Loucy (cell line): ENCODE data around the gene NDE1.
A peak's percentile ranks its signal among the peaks of the same experiment; 100 is the strongest.

Experiments used
- H2AFZ ChIP-seq: fragments of 200-600 bp; sonication (generic); 2 replicates; pipeline ENCODE4 v1.6.0; 2016; ENCODE audit warnings: antibody characterized with exemption, mild to moderate bottlenecking, low read length, moderate library complexity
- H3F3A ChIP-seq: fragments of 200-600 bp; 2 replicates; pipeline ENCODE4 v1.6.0; 2016; ENCODE audit warnings: antibody characterized with exemption, low read depth, mild to moderate bottlenecking
- H3K27me3 ChIP-seq: fragments of 200-600 bp; sonication (generic); 2 replicates; pipeline ENCODE4 v1.6.1; 2014; ENCODE audit warnings: low read length, mild to moderate bottlenecking; ENCODE audit not compliant: insufficient read depth, poor library complexity, severe bottlenecking
- H3K36me3 ChIP-seq: fragments of 200-600 bp; sonication (generic); 2 replicates; pipeline ENCODE4 v1.6.1; 2016; ENCODE audit warnings: low read length; ENCODE audit not compliant: insufficient read depth
- H3K4me1 ChIP-seq: fragments of 200-600 bp; sonication (generic); 2 replicates; pipeline ENCODE4 v1.5.1; 2014; ENCODE audit warnings: low read length, mild to moderate bottlenecking; ENCODE audit not compliant: insufficient read depth, poor library complexity, severe bottlenecking
- H3K4me2 ChIP-seq: fragments of 200-600 bp; sonication (generic); 2 replicates; pipeline ENCODE4 v1.6.0; 2014; ENCODE audit warnings: antibody characterized with exemption, low read length, low read depth, mild to moderate bottlenecking; ENCODE audit not compliant: poor library complexity, severe bottlenecking
- H3K4me3 ChIP-seq: fragments of 200-600 bp; sonication (generic); 2 replicates; pipeline ENCODE4 v1.5.1; 2014; ENCODE audit warnings: low read length, mild to moderate bottlenecking, mixed read lengths; ENCODE audit not compliant: poor library complexity, severe bottlenecking
- H3K79me2 ChIP-seq: fragments of 200-600 bp; sonication (generic); 2 replicates; pipeline ENCODE4 v1.6.1; 2014; ENCODE audit warnings: low read length; ENCODE audit not compliant: insufficient read depth
- H3K9ac ChIP-seq: fragments of 200-600 bp; sonication (generic); 2 replicates; pipeline ENCODE4 v1.6.0; 2014; ENCODE audit warnings: mild to moderate bottlenecking, low read depth, low read length, moderate library complexity; ENCODE audit not compliant: poor library complexity, severe bottlenecking
- H3K9me2 ChIP-seq: fragments of 200-600 bp; sonication (generic); replicated peaks from 2 replicates; pipeline ENCODE4 v1.6.1; 2016; ENCODE audit warnings: low read depth, low read length, mixed read lengths
- H3K9me3 ChIP-seq: fragments of 200-600 bp; sonication (generic); 2 replicates; pipeline ENCODE4 v1.6.1; 2014; ENCODE audit warnings: mild to moderate bottlenecking, antibody characterized with exemption, low read length, low read depth; ENCODE audit not compliant: insufficient read depth
- H4K20me1 ChIP-seq: fragments of 200-600 bp; sonication (generic); 2 replicates; pipeline ENCODE4 v1.6.0; 2014; ENCODE audit warnings: antibody characterized with exemption, low read length, mild to moderate bottlenecking; ENCODE audit not compliant: insufficient read depth, poor library complexity, severe bottlenecking
- EZH2phosphoT487 ChIP-seq: fragments of 200-600 bp; IDR thresholded peaks from 2 replicates; pipeline ENCODE4 v1.6.1; 2018; ENCODE audit warnings: antibody characterized with exemption, mild to moderate bottlenecking, moderate library complexity, borderline replicate concordance
- TF ChIP-seq, protein P1 (sequence below): fragments of 200-600 bp; sonication (generic); conservative IDR thresholded peaks from 2 replicates; pipeline ENCODE4 v1.5.1; 2014; ENCODE audit warnings: mild to moderate bottlenecking, antibody characterized with exemption, low read length

Gene NDE1

GRCh38 chr16:15641753-15642556, 8.1 kb upstream of the NDE1 start:
- Histone ChIP-seq H3K27me3 (no peaks in the 10 kb centered on the region), H3K79me2 (peaks cover 30% of the 10 kb centered on the region), H3K9me3 (no peaks in the 10 kb centered on the region), H4K20me1 (peaks cover 11% of the 10 kb centered on the region), H3K9me2 (no peaks in the 10 kb centered on the region), H3K4me3 (peak overlapping the region; percentile 94), H3F3A (no peaks in the 10 kb centered on the region), H3K36me3 (peaks cover 8% of the 10 kb centered on the region; the same call in 1 of the 2 replicates), H3K4me2 (peak overlapping the region; percentile 86), H2AFZ (0 out of 2 replicates have a peak overlapping the region, but pooled peaks have one; percentile 61), H3K9ac (peak overlapping the region; percentile 92), H3K4me1 (peaks cover 26% of the 10 kb centered on the region)
- TF ChIP-seq EZH2phosphoT487, result no peak
- TF ChIP-seq, protein P1, sequence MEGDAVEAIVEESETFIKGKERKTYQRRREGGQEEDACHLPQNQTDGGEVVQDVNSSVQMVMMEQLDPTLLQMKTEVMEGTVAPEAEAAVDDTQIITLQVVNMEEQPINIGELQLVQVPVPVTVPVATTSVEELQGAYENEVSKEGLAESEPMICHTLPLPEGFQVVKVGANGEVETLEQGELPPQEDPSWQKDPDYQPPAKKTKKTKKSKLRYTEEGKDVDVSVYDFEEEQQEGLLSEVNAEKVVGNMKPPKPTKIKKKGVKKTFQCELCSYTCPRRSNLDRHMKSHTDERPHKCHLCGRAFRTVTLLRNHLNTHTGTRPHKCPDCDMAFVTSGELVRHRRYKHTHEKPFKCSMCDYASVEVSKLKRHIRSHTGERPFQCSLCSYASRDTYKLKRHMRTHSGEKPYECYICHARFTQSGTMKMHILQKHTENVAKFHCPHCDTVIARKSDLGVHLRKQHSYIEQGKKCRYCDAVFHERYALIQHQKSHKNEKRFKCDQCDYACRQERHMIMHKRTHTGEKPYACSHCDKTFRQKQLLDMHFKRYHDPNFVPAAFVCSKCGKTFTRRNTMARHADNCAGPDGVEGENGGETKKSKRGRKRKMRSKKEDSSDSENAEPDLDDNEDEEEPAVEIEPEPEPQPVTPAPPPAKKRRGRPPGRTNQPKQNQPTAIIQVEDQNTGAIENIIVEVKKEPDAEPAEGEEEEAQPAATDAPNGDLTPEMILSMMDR, result no peak

DNA sequence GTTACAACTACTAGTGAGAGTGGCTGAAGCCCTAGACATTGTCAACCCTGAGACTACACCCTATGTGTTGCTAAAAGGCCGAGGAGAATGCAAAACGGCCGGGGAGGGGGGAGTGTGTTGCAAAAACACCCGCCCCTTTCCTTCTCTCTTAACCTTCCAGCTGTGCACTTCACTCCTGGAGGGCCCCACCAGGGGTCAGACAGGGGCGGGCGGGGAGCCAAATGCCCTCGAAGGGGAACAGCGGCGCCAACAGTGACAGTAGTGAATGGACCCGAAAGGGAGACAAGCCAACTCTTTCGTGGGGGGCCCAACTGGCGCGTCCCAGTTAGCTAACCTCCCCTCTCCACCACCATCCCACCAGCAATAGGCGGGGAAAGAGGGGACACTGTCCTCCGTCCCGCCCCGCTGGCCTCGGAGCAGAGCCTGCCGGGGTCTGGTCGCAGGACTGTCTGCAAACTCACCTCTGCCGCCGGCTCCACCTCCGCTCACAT, 7.4 kb upstream of the NDE1 start:
- Histone ChIP-seq H2AFZ (peak overlapping the region; percentile 61; the same call in 1 of the 2 replicates), H3F3A (no peaks in the 10 kb centered on the region), H4K20me1 (peaks cover 11% of the 10 kb centered on the region), H3K4me2 (peak overlapping the region; percentile 86), H3K79me2 (peaks cover 28% of the 10 kb centered on the region), H3K36me3 (peaks cover 8% of the 10 kb centered on the region; the same call in 1 of the 2 replicates), H3K9me3 (no peaks in the 10 kb centered on the region), H3K9ac (peak overlapping the region; percentile 92), H3K4me1 (peaks cover 26% of the 10 kb centered on the region), H3K27me3 (no peaks in the 10 kb centered on the region), H3K4me3 (peak overlapping the region; percentile 94), H3K9me2 (no peaks in the 10 kb centered on the region)
- no peak for TF ChIP-seq EZH2phosphoT487
- TF ChIP-seq, protein P1, result peak; percentile 44

DNA sequence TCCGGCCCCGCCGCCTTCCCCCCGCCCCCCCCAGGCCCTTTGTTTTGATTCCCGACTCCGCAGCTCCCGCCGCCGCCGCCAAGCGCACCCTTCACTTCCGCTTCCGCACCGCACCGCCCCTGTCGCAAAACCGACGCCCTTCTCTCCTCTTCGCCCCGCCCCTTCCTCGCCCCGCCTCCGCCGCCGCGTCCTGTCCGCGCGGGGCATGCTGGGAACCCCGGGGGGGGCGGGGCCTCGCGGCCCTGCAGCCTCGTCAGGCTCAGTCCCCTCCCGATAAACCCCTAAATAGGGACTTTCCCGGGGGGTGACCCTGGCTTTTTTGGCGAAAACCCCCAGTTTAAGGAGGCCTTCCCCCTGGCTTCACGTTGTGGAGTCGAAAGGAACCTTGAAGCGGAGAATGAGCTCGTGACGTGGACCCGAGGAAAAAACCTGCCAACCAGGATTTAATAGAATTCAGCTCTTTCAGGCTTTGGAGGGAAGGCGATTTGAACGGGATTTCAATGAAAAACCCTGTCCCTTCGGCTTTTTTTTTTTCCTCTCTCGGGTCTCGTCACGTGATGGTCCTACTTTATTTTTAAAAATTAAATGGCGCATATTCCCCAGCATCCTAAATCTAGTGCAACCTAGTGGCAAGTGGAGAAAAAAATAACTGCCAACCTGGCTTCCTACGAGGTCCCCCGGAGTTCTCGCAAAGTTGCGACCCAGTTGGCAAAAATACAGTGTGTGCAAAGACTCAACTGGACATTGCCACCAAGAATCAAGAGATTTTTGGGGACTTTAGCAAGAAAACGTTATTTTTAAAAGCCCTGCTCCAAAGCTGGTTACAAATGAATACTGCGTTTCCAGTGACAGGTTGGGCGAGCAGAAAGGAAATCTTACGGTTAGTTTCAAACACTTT, 6.7 kb upstream of the NDE1 start, which contains the start of gene MARF1:
MARF1 (minus strand) TSS at position 107 of the 898 bp plus-strand sequence. CDS start 3,921 bp downstream, outside the sequence.
- peaks cover 11% of the 10 kb centered on the region for H4K20me1 ChIP-seq
- H3K36me3 ChIP-seq, result peaks cover 8% of the 10 kb centered on the region; the same call in 1 of the 2 replicates
- peak within 1 kb of the TSS; percentile 92 for H3K9ac ChIP-seq
- no peaks in the 10 kb centered on the region for H3K27me3 ChIP-seq
- no peaks in the 10 kb centered on the region for H3F3A ChIP-seq
- no peak for TF ChIP-seq EZH2phosphoT487
- TF ChIP-seq, protein P1, result peak; percentile 48
- peaks cover 26% of the 10 kb centered on the region for H3K4me1 ChIP-seq
- H3K9me2 ChIP-seq, result no peaks in the 10 kb centered on the region
- H3K4me3 ChIP-seq, result peak within 1 kb of the TSS; percentile 94
- peak within 1 kb of the TSS; percentile 86 for H3K4me2 ChIP-seq
- peak within 1 kb of the TSS; percentile 92 for H2AFZ ChIP-seq
- H3K9me3 ChIP-seq, result no peaks in the 10 kb centered on the region
- H3K79me2 ChIP-seq, result peaks cover 28% of the 10 kb centered on the region
